Pancreas (tissue), 10 donors: ENCODE results near the gene EIF1. TPM values are rescaled to one million over a fixed set of nuclear protein-coding genes. Genes with fewer than 3 reads are reported as not detected.

ENCODE experiments used
- ATAC-seq, 4 donors: fragments of 200-7000 bp; cut with Tn5 transposase; one replicate each; pipeline versions ENCODE4 v1.8.0 to v1.9.1; 2020; ENCODE audit warnings: mild to moderate bottlenecking in 4 of 4, moderate library complexity in 4 of 4
- DNase-seq, 6 donors: peaks; one replicate each; pipeline ENCODE4 v3.0.0-alpha.2; 2020
- FAIRE-seq: peaks from 2 replicates; lab custom pipeline; 2012; peaks lifted over from hg19 to GRCh38; lab: Jason Lieb, UNC
- H3K27ac ChIP-seq, 4 donors: fragments of 200-600 bp; sonication (generic); 1 replicate in 3 of 4; 2 replicates in 1 of 4; pipeline versions ENCODE4 v1.5.0 to v1.8.0; 2020
- H3K27me3 ChIP-seq, 4 donors: fragments of 200-600 bp; one replicate each; pipeline ENCODE4 v1.8.0; 2021
- H3K36me3 ChIP-seq, 3 donors: fragments of 200-600 bp; sonication (generic) in 1 of 3; one replicate each; pipeline versions ENCODE4 v1.5.0 to v1.8.0; 2020 to 2021
- H3K4me1 ChIP-seq, 3 donors: fragments of 200-600 bp; one replicate each; pipeline ENCODE4 v1.8.0; 2021
- H3K4me3 ChIP-seq, 4 donors: fragments of 200-600 bp; sonication (generic) in 2 of 4; one replicate each; pipeline versions ENCODE4 v1.5.0 to v1.8.0; 2020 to 2021
- H3K9me3 ChIP-seq, 4 donors: fragments of 200-600 bp; one replicate each; pipeline ENCODE4 v1.8.0; 2021
- WGBS, 2 donors: extraction: QIAGEN DNeasy Blood & Tissue Kit; methylation state at CpG; one replicate each; pipeline ENCODE4 v1.1.7; 2013; 5-methylcytosine and 5-hydroxymethylcytosine counted together
- intact Hi-C, 3 donors: fragments of 100-400 bp; cut with DNase I; formaldehyde crosslinking; loops; one replicate each; pipeline versions ENCODE4 v1.11.1 to v1.14.2; 2022
- polyA plus RNA-seq, 2 donors: library from polyadenylated mRNA; stranded (reverse); fragments of 200-250 nt; gene quantifications; one replicate each; pipeline ENCODE4 v1.2.3, GENCODE V29; 2013
- total RNA-seq, 6 donors: library from RNA; stranded (reverse); fragmentation: NEBNext Ultra II Directional in 4 of 6; extraction: Animal tissue kit (Norgen Biotek cat#: 25700) in 4 of 6; gene quantifications; one replicate each; pipeline versions ENCODE4 v1.2.1 to v1.2.4, GENCODE V29; 2021 to 2023
- TF ChIP-seq, protein P1 (sequence below), 4 donors: fragments of 200-600 bp; sonication (generic) in 3 of 4; IDR thresholded peaks; one replicate each; pipeline versions ENCODE4 v1.5.0 to v1.8.0; 2021; ENCODE audit warnings: antibody characterized with exemption in 4 of 4
- donor health status: healthy with polysubstance abuse.
- donor health status: DM: no; HTN: no; CAD: no; lungs with moderate emphysema.
- donor health status: DM: no; HTN: no; CAD: no.
- donor health status: control.
- donor health status: control.
- donor health status: Bipolar disorder and iron deficiency.
- donor health status: DM: yes; HTN: yes; CAD: no.
- donor health status: DM: no; HTN: no; CAD: no.
- donor health status: DM: no; HTN: no; CAD: no.
- donor health status: DM: yes; HTN: yes; CAD: no.

The EIF1 gene
- total and polyA plus RNA-seq, 8 donors: 316 to 934 (median 554) TPM

DNA sequence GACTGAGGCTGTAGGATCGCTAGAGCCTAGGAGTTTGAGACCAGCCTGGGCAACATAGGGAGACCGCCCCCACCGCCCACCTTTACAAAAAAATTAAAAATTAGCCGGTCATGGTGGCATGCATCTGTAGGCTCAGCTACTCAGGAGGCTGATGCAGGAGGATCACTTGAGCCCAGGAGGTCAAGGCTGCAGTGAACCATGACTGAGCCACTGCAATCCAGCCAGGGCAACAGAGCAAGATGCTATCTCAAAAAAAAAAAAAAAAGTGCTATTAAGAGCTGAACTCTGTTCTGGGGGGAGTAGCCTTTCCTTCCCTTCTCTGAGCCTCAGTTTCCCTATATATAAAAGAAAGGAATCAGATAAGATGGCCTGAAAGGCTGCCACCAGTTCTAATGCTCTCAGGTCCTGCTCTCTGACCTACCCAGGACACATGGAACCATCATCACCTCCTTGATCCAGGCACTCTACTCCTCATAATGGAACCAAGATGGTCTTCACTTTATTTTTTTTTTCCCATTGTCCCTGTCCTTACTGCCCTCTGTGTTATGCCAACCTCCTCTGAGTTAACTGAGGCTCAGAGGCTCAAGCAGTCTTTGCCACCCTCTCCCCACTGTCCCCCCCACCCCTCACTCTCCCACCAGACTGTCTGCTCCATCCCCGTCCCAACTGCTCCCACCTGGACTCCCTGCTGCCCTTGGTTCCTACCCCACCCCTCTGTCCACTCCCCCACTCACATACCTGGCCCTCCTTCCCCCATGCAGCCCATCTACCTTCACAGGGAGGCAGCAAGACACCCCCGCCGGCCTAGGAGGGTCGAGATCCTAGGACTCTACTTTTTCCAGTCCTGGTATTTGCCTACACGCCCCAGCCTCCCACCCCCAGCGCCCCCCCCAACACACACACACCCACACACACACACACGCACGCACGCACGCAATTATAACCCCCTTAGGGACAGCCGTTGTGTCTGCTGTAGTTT is 23.8 kb upstream of the EIF1 start:
- WGBS, 2 donors: 35% methylated on average over 15 of the region's 15 CpGs
- TF ChIP-seq, protein P1, sequence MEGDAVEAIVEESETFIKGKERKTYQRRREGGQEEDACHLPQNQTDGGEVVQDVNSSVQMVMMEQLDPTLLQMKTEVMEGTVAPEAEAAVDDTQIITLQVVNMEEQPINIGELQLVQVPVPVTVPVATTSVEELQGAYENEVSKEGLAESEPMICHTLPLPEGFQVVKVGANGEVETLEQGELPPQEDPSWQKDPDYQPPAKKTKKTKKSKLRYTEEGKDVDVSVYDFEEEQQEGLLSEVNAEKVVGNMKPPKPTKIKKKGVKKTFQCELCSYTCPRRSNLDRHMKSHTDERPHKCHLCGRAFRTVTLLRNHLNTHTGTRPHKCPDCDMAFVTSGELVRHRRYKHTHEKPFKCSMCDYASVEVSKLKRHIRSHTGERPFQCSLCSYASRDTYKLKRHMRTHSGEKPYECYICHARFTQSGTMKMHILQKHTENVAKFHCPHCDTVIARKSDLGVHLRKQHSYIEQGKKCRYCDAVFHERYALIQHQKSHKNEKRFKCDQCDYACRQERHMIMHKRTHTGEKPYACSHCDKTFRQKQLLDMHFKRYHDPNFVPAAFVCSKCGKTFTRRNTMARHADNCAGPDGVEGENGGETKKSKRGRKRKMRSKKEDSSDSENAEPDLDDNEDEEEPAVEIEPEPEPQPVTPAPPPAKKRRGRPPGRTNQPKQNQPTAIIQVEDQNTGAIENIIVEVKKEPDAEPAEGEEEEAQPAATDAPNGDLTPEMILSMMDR (IDR thresholded peaks at IDR 0.05): no peak
- peak overlapping the region in 3 of 4 donors; percentile 78 to 92 (median 85) for H3K27ac ChIP-seq
- H3K36me3 ChIP-seq: no peaks in the 10 kb centered on the region
- intact Hi-C loops: loop anchor here in 1 of 3 donors (10.0 kb wide), 2 partner anchors 760 to 1050 kb away; no protein-coding TSS in a partner anchor
- FAIRE-seq (no peak), DNase-seq (peak in 3 of 6 donors; percentile 41 to 67 (median 43)), ATAC-seq (no peak)
- peaks cover 0 to 6% (median 0%) of the 10 kb centered on the region in 3 donors for H3K4me1 ChIP-seq
- peak overlapping the region in 2 of 4 donors; percentile 44 to 49 for H3K4me3 ChIP-seq
- H3K27me3 ChIP-seq: no peaks in the 10 kb centered on the region
- H3K9me3 ChIP-seq: no peaks in the 10 kb centered on the region

DNA sequence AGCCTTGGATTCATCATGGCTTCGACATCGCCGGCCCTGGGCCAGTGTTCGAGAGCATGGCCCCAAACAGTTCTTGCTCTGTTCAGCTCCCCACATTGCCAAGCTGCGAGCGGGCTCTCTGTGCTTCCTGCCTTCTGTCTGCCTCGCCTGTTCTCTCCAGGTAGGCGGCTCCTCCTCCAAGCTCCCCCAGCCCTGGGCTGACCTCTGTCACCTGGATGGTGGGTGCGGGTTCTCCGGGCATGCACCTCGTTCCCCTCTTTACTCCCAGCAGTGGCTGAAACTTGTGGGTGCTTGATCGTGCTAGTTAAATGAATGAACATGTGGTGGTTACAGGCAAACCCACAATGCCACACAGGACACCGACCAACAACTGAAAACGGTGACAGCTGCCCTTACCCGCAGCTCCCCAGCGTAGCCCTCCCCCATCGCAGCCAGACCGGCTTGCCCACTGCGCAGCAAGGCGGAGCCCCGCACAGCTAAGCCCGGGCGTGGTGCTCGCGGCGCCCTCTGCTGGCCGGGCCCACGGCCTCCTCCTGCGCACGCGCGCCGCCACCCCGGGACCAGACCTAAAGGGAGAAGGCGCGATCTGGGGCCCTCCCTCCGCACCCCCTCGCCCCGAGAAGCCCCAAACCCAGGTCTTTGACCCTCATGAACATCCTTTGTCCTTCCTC is 23.0 kb upstream of the EIF1 start:
- Histone ChIP-seq H3K4me3 (peak overlapping the region; percentile 5 to 49 (median 28)), H3K4me1 (peaks cover 0 to 6% (median 0%) of the 10 kb centered on the region in 3 donors), H3K27ac (peak overlapping the region; percentile 67 to 92 (median 82)), H3K27me3 (no peaks in the 10 kb centered on the region), H3K36me3 (no peaks in the 10 kb centered on the region), H3K9me3 (no peaks in the 10 kb centered on the region)
- TF ChIP-seq, protein P1 (IDR thresholded peaks at IDR 0.05): peak; percentile 89 to 95 (median 92)
- 1% methylated on average over 36 to 39 of the region's 39 CpGs for WGBS, 2 donors
- no peak for FAIRE-seq
- intact Hi-C loops: loop anchor here in 1 of 3 donors (10.0 kb wide), 2 partner anchors 761 to 1051 kb away; no protein-coding TSS in a partner anchor
- ATAC-seq: peak; percentile 87 to 93 (median 90)
- DNase-seq: peak; percentile 89 to 98 (median 92)

DNA sequence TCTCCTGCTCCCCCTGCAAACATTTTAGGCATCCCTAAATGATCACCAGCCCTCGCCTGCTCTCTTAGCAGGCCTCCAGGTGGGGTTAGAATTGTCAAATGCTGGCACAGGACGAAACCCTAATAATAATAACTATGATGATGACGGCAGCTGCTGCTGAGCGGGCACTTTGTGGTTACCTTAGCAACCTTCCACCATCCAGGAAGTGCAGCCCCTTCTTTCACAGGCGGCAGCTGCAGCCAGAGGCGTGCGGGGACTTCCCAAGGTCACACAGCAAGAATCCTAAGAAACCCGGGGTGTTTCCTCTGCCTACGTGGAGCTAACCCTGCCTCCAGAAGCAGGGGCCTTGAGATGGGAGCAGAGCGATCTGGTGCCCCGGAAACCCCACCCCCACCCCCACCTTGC is 22.4 kb upstream of the EIF1 start:
- DNase-seq (peak in 5 of 6 donors; percentile 46 to 61 (median 54)), ATAC-seq (peak; percentile 25 to 51 (median 40)), FAIRE-seq (no peak)
- Histone ChIP-seq H3K36me3 (no peaks in the 10 kb centered on the region), H3K4me1 (peaks cover 0 to 6% (median 0%) of the 10 kb centered on the region in 3 donors), H3K27ac (peak overlapping the region; percentile 67 to 92 (median 82)), H3K9me3 (no peaks in the 10 kb centered on the region), H3K27me3 (no peaks in the 10 kb centered on the region), H3K4me3 (peak overlapping the region in 3 of 4 donors; percentile 12 to 49 (median 44))
- WGBS, 2 donors: 1 to 2% methylated on average over 11 of the region's 11 CpGs
- TF ChIP-seq, protein P1 (IDR thresholded peaks at IDR 0.05): no peak
- intact Hi-C loops: loop anchor here in 1 of 3 donors (10.0 kb wide), 2 partner anchors 761 to 1051 kb away; no protein-coding TSS in a partner anchor

DNA sequence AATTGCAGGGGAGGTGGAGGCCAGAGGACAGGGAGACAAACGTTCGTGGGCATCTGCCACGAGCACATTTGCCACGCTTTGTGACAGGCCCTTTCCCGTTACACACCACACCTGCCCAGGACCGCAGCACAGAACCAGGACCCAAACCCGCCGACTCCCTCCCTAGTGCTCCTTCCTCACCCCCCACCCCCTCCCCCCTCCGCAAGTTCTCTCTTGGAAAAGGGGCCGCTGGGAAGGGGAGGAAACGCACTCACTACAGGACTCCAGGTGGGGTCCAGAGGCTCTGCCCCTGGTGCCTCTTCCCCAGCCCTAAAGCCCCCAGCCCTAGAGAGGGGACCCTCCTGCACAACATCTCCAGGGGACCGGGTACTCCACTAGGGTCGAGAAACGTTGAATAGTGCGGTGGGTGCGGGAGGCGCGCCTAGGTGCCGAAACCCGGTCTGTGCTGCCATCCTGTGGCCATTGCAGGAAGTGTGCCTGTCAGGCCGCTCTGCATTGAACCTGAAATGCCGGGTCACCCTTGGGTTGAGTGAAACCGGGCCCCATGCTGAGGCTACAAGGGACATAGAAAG is 21.9 kb upstream of the EIF1 start:
- intact Hi-C loops: loop anchor here in 1 of 3 donors (10.0 kb wide), 2 partner anchors 762 to 1052 kb away; no protein-coding TSS in a partner anchor
- FAIRE-seq: no peak

More for the DNA sequence above, 21.9 kb upstream of the EIF1 start:
- peak overlapping the region in 3 of 4 donors; percentile 12 to 49 (median 44) for H3K4me3 ChIP-seq
- peaks cover 0 to 6% (median 0%) of the 10 kb centered on the region in 3 donors for H3K4me1 ChIP-seq
- H3K27ac ChIP-seq: peak overlapping the region; percentile 67 to 92 (median 82)
- 0 to 1% methylated on average over 21 to 23 of the region's 23 CpGs for WGBS, 2 donors
- peak; percentile 81 to 86 (median 82) for ATAC-seq
- H3K9me3 ChIP-seq: no peaks in the 10 kb centered on the region
- TF ChIP-seq, protein P1 (IDR thresholded peaks at IDR 0.05): peak; percentile 88 to 95 (median 90)
- peak; percentile 74 to 95 (median 89) for DNase-seq
- no peaks in the 10 kb centered on the region for H3K27me3 ChIP-seq
- H3K36me3 ChIP-seq: no peaks in the 10 kb centered on the region
